Activated CD4-positive, alpha-beta T cell treated with anti-CD3 and anti-CD28 coated beads, Interleukin-2, amount 10 ng/mL, durations not matched to agents 7 days and 5 days (primary cell): Measurements from ENCODE around the gene TNFAIP8L3. TPM values are rescaled to one million over a fixed set of nuclear protein-coding genes. Genes with fewer than 3 reads are reported as not detected.

Experiments used
- CTCF ChIA-PET: fragments of 350-600 bp; sonication (Branson Sonifier 250); formaldehyde crosslinking; loops from one replicate; lab custom pipeline; 2021; ENCODE audit warnings: antibody characterized with exemption; lab: Charles Lee
- POLR2A ChIA-PET: fragments of 350-600 bp; sonication (Branson Sonifier 250); formaldehyde crosslinking; loops from one replicate; lab custom pipeline; 2021; ENCODE audit warnings: antibody characterized with exemption; lab: Charles Lee
- DNase-seq: peaks from one replicate; pipeline ENCODE4 v3.0.0-alpha.2; 2020
- H3K27ac Mint-ChIP-seq: one replicate; pipeline ENCODE4 v1.8.0; 2021; ENCODE audit warnings: mild to moderate bottlenecking, moderate library complexity, mixed read lengths
- H3K27me3 Mint-ChIP-seq: one replicate; pipeline ENCODE4 v1.8.0; 2021; ENCODE audit warnings: mixed read lengths
- H3K36me3 Mint-ChIP-seq: one replicate; pipeline ENCODE4 v1.8.0; 2021; ENCODE audit warnings: low read depth, mixed read lengths
- H3K4me1 Mint-ChIP-seq: one replicate; pipeline ENCODE4 v1.8.0; 2021; ENCODE audit warnings: mixed read lengths
- H3K4me3 Mint-ChIP-seq: one replicate; pipeline ENCODE4 v1.8.0; 2021; ENCODE audit warnings: mild to moderate bottlenecking, moderate library complexity, mixed read lengths
- H3K9me3 Mint-ChIP-seq: one replicate; pipeline ENCODE4 v1.8.0; 2021; ENCODE audit warnings: mixed read lengths
- total RNA-seq, 2 experiments: library from RNA; stranded (reverse); gene quantifications; one replicate each; pipeline ENCODE4 v1.2.3, GENCODE V29; 2021

Gene TNFAIP8L3
- total RNA-seq, 2 experiments from 2014 or later: not detected

DNA sequence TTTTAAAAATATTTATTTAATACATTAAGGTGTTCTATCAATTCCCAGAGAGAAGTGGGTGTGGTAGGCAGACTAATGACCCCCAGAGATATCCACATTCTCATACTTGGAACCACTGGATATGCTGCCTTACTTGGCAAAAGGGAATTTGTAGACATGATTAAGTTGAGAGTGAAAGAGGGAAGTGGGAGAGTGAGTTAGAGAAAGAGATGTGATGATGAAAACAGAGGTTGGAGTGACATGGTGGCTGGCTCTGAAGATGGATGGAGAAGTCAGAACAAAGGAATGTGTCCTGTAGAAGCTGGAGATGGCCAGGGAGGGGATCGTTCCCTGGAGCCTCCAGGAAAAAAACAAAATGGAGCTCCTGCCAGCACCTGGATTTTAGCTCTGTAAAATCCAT, 32.0 kb downstream of the TNFAIP8L3 start:
- no peaks in the 10 kb centered on the region for H3K4me1 Mint-ChIP-seq
- H3K4me3 Mint-ChIP-seq: no peak overlapping the region
- ChIA-PET CTCF (interaction anchor here (1.0 to 1.2 kb wide), 2 partner anchors 9 to 35 kb away, joined by 3 read pairs; no protein-coding TSS in a partner anchor), POLR2A (interaction anchor here (0.6 kb wide), 1 partner anchor 620 kb away, joined by 9 read pairs; no protein-coding TSS in a partner anchor)
- no peaks in the 10 kb centered on the region for H3K9me3 Mint-ChIP-seq
- DNase-seq: no peak
- no peaks in the 10 kb centered on the region for H3K36me3 Mint-ChIP-seq
- peaks cover 36% of the 10 kb centered on the region for H3K27me3 Mint-ChIP-seq
- H3K27ac Mint-ChIP-seq: no peak overlapping the region

DNA sequence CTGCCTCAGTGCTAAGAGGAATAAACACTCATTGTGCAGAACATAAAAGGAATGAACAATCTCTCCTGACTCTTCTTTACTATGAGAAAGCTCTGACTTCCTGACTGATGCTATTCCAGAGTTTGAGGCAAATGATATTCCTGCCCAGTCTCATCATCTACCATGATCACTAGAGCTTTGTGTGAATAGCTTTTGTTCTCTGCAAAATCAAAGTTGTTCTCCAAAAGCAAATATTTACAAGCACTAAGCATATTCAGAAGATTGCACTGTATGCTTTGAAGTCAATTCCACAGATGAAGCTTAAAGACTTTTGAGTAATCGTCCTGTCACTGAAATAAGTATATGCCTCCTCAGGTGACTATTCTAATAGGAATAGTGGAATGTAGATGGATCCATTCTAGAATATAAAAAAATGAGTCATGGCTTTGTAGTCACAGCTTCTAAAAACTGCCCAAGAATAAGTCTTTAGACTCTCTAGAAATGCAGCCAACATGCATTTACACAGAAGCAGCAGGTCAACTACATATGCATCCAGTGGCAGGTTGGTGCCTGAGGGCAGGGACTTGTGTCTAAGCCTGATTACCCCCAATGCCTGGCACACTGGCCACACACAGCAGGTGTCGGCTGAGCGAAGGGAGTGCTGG, 34.6 kb downstream of the TNFAIP8L3 start:
- POLR2A ChIA-PET: no interaction called here
- no peak overlapping the region for H3K4me3 Mint-ChIP-seq
- no peaks in the 10 kb centered on the region for H3K9me3 Mint-ChIP-seq
- DNase-seq: no peak
- H3K27ac Mint-ChIP-seq: no peak overlapping the region
- peaks cover 43% of the 10 kb centered on the region for H3K27me3 Mint-ChIP-seq
- H3K36me3 Mint-ChIP-seq: no peaks in the 10 kb centered on the region
- CTCF ChIA-PET: interaction anchor here (0.5 to 1.1 kb wide), 2 partner anchors 9 to 10 kb away, joined by 3 to 4 read pairs; no protein-coding TSS in a partner anchor
- H3K4me1 Mint-ChIP-seq: no peaks in the 10 kb centered on the region

DNA sequence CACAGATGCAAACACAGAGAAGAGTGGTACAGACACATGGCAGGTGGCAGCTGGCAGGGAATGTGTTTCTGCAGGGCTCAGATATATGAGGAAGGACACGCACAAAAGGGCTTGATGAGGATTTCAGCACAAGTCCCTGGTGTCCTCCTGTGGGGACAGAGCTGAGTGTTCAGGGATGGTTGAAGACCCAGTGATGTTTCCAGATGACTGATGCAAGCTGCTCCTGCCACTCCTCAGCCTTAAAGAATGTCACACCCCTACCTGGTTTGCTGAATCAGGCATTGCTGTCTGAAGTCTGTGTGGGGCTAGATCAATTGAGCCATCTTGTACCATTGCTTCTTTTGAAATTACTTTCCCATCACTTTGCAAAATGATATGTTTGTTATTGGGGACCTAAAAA, 40.2 kb downstream of the TNFAIP8L3 start:
- no peaks in the 10 kb centered on the region for H3K9me3 Mint-ChIP-seq
- no peaks in the 10 kb centered on the region for H3K36me3 Mint-ChIP-seq
- ChIA-PET CTCF (interaction anchor here (1.0 kb wide), 1 partner anchor 8 kb away, joined by 3 read pairs; no protein-coding TSS in a partner anchor), POLR2A (no interaction called here)
- DNase-seq: no peak
- no peaks in the 10 kb centered on the region for H3K4me1 Mint-ChIP-seq
- no peak overlapping the region for H3K4me3 Mint-ChIP-seq
- H3K27ac Mint-ChIP-seq: no peak overlapping the region
- peaks cover 26% of the 10 kb centered on the region for H3K27me3 Mint-ChIP-seq

DNA sequence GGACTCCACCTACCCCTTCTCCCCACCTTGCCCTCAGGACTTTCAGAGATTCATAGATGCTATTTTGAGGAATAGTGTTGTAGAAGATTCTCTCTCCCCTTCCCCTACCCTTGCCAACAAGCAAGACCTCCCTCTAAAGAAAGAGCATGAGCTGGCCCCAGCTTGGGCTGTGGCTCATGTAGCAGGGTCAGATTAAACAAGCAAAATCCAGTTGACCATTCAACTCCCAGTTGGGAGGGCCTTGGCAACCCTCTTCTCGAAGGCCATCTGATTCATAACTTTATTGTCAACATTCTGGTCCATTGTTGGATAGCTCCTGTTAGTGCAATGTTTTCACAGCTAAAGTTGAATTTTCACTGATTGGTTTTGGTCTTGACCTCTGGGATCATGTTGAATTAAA, 41.1 kb downstream of the TNFAIP8L3 start:
- Mint-ChIP-seq H3K27me3 (peaks cover 25% of the 10 kb centered on the region), H3K4me3 (no peak overlapping the region), H3K9me3 (no peaks in the 10 kb centered on the region), H3K4me1 (no peaks in the 10 kb centered on the region), H3K36me3 (no peaks in the 10 kb centered on the region), H3K27ac (no peak overlapping the region)
- ChIA-PET POLR2A (no interaction called here), CTCF (interaction anchor here (1.0 kb wide), 1 partner anchor 9 kb away, joined by 3 read pairs; no protein-coding TSS in a partner anchor)
- DNase-seq: no peak

DNA sequence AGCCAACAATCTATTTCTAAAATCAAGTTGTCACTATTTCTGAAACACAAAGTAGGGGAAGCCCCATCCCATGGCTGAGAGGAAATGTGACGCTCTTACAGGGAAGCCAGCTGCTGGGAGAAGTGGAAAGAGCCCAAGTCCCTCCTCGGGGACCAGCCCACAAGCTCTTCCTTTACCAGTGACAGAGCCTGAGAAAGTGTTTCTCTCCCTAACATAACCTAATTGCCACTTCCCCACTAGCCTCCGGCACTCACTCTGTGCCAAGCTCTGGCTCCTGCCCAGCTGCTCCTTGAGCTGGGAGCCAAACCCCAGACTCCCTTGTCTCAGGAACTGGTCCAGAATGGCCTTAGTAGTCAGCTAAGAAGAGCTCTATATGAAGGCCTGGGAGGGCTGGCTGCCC, 42.9 kb downstream of the TNFAIP8L3 start:
- Mint-ChIP-seq H3K9me3 (no peaks in the 10 kb centered on the region), H3K27me3 (peaks cover 15% of the 10 kb centered on the region), H3K4me3 (no peak overlapping the region), H3K36me3 (no peaks in the 10 kb centered on the region), H3K4me1 (no peaks in the 10 kb centered on the region), H3K27ac (no peak overlapping the region)
- ChIA-PET POLR2A (no interaction called here), CTCF (no interaction called here)
- no peak for DNase-seq

DNA sequence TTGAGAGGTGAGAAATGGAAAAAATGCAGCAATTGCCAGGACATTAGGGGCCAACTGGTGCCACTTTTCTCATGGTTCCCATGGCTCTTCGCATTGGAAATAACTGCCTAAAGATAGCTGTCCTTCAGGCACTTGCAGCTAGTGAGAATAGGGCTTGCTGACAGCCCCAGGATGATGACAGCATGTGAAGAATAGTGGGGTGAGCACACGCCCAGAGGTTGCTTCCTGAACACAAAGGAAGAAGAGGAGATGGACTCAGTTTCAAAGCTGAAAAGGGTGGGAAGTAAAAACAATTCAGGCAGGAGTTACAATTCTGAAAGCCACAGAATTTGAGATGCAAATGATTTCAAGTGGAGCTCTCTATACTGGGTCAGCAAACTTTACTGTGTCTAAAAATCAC, 45.6 kb downstream of the TNFAIP8L3 start:
- Mint-ChIP-seq H3K9me3 (no peaks in the 10 kb centered on the region), H3K27me3 (peaks cover 6% of the 10 kb centered on the region), H3K4me3 (no peak overlapping the region), H3K36me3 (no peaks in the 10 kb centered on the region), H3K27ac (no peak overlapping the region), H3K4me1 (no peaks in the 10 kb centered on the region)
- DNase-seq: no peak
- ChIA-PET CTCF (interaction anchor here (2.7 kb wide), 1 partner anchor 16 kb away, joined by 8 read pairs; no protein-coding TSS in a partner anchor), POLR2A (no interaction called here)

DNA sequence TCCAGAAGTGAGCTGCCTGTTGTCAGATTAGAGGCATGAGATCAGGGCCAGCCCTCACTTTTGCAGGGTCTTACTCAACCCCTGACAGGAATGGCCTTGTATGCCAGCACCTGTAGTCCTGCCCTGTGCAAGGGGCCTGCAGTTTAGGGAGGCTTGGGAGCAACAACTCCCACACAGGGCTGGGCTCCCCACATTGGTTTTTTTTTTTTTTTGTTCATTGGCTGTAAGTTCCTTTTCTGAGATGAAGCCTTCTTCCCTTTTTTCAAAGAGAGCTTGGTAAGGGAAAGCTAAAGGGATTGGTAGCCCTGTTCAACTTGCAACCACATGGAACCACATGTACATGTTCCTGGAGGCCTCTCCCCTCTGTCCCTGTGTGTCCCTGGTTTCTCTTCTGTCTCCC, 46.4 kb downstream of the TNFAIP8L3 start:
- H3K27ac Mint-ChIP-seq: no peak overlapping the region
- no peaks in the 10 kb centered on the region for H3K9me3 Mint-ChIP-seq
- ChIA-PET CTCF (interaction anchor here (0.6 to 0.7 kb wide), 2 partner anchors 33 to 111 kb away, joined by 3 read pairs; no protein-coding TSS in a partner anchor), POLR2A (interaction anchor here (0.6 kb wide), 1 partner anchor 52 kb away, joined by 3 read pairs; no protein-coding TSS in a partner anchor)
- peaks cover 7% of the 10 kb centered on the region for H3K27me3 Mint-ChIP-seq
- H3K36me3 Mint-ChIP-seq: no peaks in the 10 kb centered on the region
- H3K4me3 Mint-ChIP-seq: no peak overlapping the region
- H3K4me1 Mint-ChIP-seq: no peaks in the 10 kb centered on the region
- DNase-seq: no peak

DNA sequence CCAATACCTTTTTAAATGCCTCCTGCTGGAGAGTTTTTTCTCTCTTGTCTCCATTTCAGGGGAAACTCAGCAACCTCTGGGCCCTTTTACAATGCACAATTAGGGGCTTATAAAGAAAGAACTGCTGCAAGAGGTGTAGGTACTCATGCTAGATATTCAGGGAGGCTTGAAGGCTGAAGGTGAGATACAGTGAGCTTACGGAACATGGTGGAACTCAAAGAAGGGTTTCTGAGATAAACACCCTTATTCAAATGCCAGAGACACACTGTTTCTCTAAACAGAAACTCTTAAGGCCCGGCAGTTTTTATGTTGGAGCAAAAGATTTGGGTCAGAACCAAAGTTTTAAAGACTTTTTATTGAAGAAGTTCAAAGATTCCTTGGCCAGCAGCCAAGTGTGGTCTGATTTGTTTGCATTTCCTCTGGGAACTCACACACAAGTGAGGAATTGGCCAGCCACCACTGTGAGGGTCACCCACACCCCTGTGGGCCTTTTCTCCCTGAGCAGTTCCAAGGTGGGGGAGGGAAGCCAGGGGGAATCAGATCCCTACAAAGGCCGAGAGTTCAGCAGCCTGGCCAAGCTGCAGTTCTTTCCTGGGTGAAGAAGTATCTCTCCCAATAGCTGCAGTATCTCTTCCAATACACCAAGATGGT, 47.8 kb downstream of the TNFAIP8L3 start:
- CTCF ChIA-PET: no interaction called here
- Mint-ChIP-seq H3K4me3 (no peak overlapping the region), H3K27ac (no peak overlapping the region), H3K36me3 (no peaks in the 10 kb centered on the region), H3K9me3 (no peaks in the 10 kb centered on the region), H3K4me1 (no peaks in the 10 kb centered on the region), H3K27me3 (peaks cover 7% of the 10 kb centered on the region)
- DNase-seq: no peak
- POLR2A ChIA-PET: no interaction called here

DNA sequence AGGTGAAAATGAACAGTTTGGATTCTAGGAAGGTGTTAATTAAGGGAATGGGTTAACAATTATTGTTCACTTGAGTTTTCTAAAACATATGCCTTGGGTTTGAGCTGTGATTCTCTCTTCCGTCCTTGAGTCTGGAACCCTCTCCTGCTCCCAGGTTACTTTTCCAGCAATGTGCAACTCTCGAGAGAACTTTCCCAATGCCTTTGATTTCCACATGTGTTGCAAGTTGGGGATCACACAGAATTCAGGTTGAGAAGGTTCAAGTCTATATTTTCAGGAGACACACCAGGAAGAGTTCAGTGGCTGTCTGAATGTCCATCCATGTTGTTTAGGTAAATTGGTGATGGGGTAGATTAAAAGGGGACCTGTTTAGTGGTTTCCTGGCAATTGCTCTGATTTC, 48.7 kb downstream of the TNFAIP8L3 start:
- DNase-seq: no peak
- H3K9me3 Mint-ChIP-seq: no peaks in the 10 kb centered on the region
- ChIA-PET CTCF (no interaction called here), POLR2A (no interaction called here)
- H3K36me3 Mint-ChIP-seq: no peaks in the 10 kb centered on the region
- H3K4me3 Mint-ChIP-seq: no peak overlapping the region
- H3K27ac Mint-ChIP-seq: no peak overlapping the region
- no peaks in the 10 kb centered on the region for H3K4me1 Mint-ChIP-seq
- H3K27me3 Mint-ChIP-seq: peaks cover 3% of the 10 kb centered on the region

DNA sequence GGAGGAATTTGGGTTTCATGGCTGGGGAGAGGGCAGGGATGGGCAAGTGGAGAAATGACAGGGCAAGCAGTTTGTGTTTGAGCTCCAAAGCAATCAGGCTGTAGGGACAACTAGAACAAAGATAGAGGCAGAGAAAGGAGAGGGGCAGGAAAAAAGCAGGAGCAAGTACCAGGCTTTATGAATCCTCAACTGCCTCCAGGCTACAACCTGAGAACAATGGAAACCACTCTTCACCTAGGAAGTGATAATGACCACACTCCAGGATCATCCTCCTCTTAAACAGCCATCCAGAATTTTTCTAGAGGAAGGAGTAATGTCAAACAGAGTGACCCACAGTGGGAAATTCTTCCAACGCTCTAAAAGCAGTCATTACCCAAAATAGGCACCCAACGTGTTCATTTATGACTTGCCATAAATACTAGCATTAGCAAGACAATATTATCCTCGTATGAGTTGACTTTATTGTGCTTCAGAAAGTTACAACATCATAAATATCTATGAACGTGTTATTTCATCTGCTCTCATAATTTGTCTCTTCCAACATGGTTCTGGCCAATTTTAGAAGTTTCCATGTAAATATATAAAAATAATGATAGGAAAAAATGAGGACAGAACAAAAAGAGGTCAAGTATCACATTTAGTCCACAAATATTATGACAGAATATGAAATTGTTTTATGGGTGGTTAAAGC, 50.5 kb downstream of the TNFAIP8L3 start:
- Mint-ChIP-seq H3K27me3 (peaks cover 4% of the 10 kb centered on the region), H3K36me3 (no peaks in the 10 kb centered on the region), H3K4me1 (no peaks in the 10 kb centered on the region), H3K27ac (no peak overlapping the region), H3K4me3 (no peak overlapping the region), H3K9me3 (no peaks in the 10 kb centered on the region)
- POLR2A ChIA-PET: no interaction called here
- DNase-seq: no peak
- CTCF ChIA-PET: no interaction called here

DNA sequence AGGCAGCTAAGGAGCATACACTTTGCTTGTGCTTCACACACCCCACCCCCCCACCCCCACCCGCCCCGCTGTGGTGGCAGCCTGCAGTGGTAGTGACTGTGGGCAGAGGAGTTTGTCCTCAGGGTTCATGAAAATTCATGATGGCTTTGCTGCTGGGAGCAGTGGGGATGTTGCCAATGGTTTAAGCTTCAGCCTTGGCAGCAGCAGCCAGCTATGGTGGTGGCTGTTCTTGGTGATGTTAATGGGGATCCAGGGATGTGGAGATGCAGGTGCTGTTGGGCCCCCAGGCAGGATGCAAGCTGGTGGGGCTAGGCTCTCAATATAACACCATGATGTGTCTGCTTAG, 55.8 kb downstream of the TNFAIP8L3 start:
- H3K36me3 Mint-ChIP-seq: no peaks in the 10 kb centered on the region
- H3K4me1 Mint-ChIP-seq: no peaks in the 10 kb centered on the region
- H3K9me3 Mint-ChIP-seq: peaks cover 4% of the 10 kb centered on the region
- ChIA-PET POLR2A (no interaction called here), CTCF (no interaction called here)
- no peak overlapping the region for H3K4me3 Mint-ChIP-seq
- peaks cover 4% of the 10 kb centered on the region for H3K27me3 Mint-ChIP-seq
- no peak overlapping the region for H3K27ac Mint-ChIP-seq
- DNase-seq: no peak

DNA sequence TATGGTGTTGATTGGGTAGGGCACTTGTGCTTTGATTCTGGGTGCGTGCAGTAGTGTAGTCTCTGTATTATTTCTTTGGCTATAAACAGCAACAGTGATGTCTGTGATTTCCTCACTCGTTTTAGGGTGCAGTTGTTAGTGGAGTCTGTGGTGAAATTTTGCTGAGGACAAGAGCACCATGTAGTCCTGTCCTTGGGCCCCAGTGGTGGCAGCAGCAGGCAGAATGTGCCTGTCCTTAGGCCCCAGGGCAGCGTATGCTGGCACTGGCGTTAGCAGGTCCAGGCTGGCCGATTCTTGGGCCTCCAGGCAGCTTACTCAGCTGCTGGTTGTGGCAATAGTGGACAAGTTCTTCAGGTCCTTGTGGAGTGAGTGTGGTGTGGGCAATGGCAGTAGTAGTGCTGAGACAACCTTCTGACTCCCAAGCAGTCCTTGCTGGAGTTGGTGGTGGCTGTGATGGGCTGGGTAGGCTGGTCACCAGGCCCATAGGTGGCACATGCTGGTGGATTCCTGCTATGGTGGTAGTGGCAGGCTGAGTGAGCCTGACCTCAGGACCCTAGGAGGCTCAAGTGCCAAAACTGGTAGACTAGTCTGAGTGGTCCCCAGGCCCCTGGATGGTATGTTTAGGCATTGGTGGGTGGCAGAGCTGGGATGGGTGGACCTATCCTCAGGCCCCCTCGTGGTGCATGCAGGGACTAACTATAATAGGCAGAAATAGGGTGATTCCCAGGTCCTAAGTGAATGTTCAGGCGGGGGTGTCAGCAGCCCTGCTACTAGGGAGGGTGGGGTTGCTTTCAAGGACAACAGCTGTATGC, 56.3 kb downstream of the TNFAIP8L3 start:
- POLR2A ChIA-PET: no interaction called here
- Mint-ChIP-seq H3K36me3 (no peaks in the 10 kb centered on the region), H3K27me3 (peaks cover 2% of the 10 kb centered on the region), H3K4me3 (no peak overlapping the region), H3K4me1 (no peaks in the 10 kb centered on the region), H3K27ac (no peak overlapping the region), H3K9me3 (peaks cover 4% of the 10 kb centered on the region)
- CTCF ChIA-PET: no interaction called here
- no peak for DNase-seq
